SHP77 treated with DMSO at 0.1 percent for 48 hours (cell line): Measurements from ENCODE around the gene KIZ.

Source experiments
- DNase-seq: peaks from one replicate; lab custom pipeline; 2025; lab: John Stamatoyannopoulos, UW

KIZ gene

GRCh38 chr20:21269772-21270171 is 143.9 kb downstream of the KIZ start:
- DNase-seq: no peak

- no peak for DNase-seq
These were observed 144.9 kb downstream of the KIZ start for GRCh38 chr20:21270806-21271205.

- DNase-seq: no peak
These were observed 146.4 kb downstream of the KIZ start for GRCh38 chr20:21272279-21272678.

GRCh38 chr20:21272679-21273078 is 146.8 kb downstream of the KIZ start:
- no peak for DNase-seq

GRCh38 chr20:21273755-21274386 is 148.0 kb downstream of the KIZ start:
- DNase-seq: peak; percentile 8

- no peak for DNase-seq
These were observed 152.9 kb downstream of the KIZ start for GRCh38 chr20:21278829-21279228.

- no peak for DNase-seq
These were observed 154.0 kb downstream of the KIZ start for GRCh38 chr20:21279706-21280521.

GRCh38 chr20:21280522-21281016 is 154.7 kb downstream of the KIZ start:
- DNase-seq: no peak

- DNase-seq: no peak
These were observed 160.9 kb downstream of the KIZ start for GRCh38 chr20:21286775-21287174.

GRCh38 chr20:21288587-21289370 is 162.9 kb downstream of the KIZ start:
- DNase-seq: no peak

- DNase-seq: no peak
These were observed 163.8 kb downstream of the KIZ start for GRCh38 chr20:21289651-21290050.

GRCh38 chr20:21291026-21291425 is 165.1 kb downstream of the KIZ start:
- DNase-seq: no peak

- no peak for DNase-seq
These were observed 168.9 kb downstream of the KIZ start for GRCh38 chr20:21294755-21295154.
